ENCODE data around the gene SCN4B. TPM values are rescaled to one million over a fixed set of nuclear protein-coding genes. Genes with fewer than 3 reads are reported as not detected.

Gene SCN4B
- total RNA-seq, 1 experiment from 2014 or later = 1.6 TPM

GRCh38 chr11:118098996-118099837 is 53.4 kb downstream of the SCN4B start:
- H3K36me3 Mint-ChIP-seq (ENCODE audit: insufficient read depth in 1 of 3, low read depth in 3 of 3) = no peaks in the 10 kb centered on the region
- no peak overlapping the region for H3K23ac ChIP-seq (ENCODE audit: insufficient read length, low read depth, low read length)
- peaks cover 3% of the 10 kb centered on the region; the same call in 1 of the 2 replicates for H3K4me1 ChIP-seq (ENCODE audit: insufficient read depth, low read length)
- no CpG with 5 or more reads among the region's 11 CpGs for WGBS (ENCODE audit: extremely low coverage, insufficient read length, low lambda C conversion rate)
- no peak overlapping the region for H2AFZ ChIP-seq (ENCODE audit: low read length)
- H3K9me3 ChIP-seq (ENCODE audit: control insufficient read depth, low read depth, low read length) = no peaks in the 10 kb centered on the region
- H3K27me3 ChIP-seq (ENCODE audit: insufficient read depth, low read length) = no peaks in the 10 kb centered on the region; the same call in 1 of the 2 replicates
- no peaks in the 10 kb centered on the region for H3K79me1 ChIP-seq (ENCODE audit: insufficient read depth, low read depth, low read length, poor library complexity, severe bottlenecking)
- no peak for TF ChIP-seq CTCF (conservative IDR thresholded peaks at IDR 0.05)
- no peaks in the 10 kb centered on the region for H3K23me2 ChIP-seq (ENCODE audit: insufficient read length, low read depth, low read length, poor library complexity, severe bottlenecking)
- H2BK120ac ChIP-seq (ENCODE audit: low read depth, low read length, poor library complexity, severe bottlenecking) = no peak overlapping the region
- H3K27ac Mint-ChIP-seq = no peak overlapping the region; a peak in 1 of 7 replicates
- H2BK20ac ChIP-seq (ENCODE audit: low read depth, low read length, poor library complexity, severe bottlenecking) = no peak overlapping the region
- no peak overlapping the region for H3K4ac ChIP-seq (ENCODE audit: low read depth, low read length)
- H3K27me3 Mint-ChIP-seq (ENCODE audit: low read depth) = peaks cover 17% of the 10 kb centered on the region
- H3K79me2 ChIP-seq (ENCODE audit: insufficient read depth, low read length) = no peaks in the 10 kb centered on the region
- H3K9ac ChIP-seq (ENCODE audit: extremely low read depth, insufficient read length, low read length) = no peak overlapping the region
- no peak overlapping the region for H3K56ac ChIP-seq (ENCODE audit: insufficient read length, low read depth, low read length)
- no peak overlapping the region for H4K8ac ChIP-seq (replicated peaks; ENCODE audit: insufficient read length, low read depth, low read length)
- H4K5ac ChIP-seq (ENCODE audit: insufficient read length, low read depth, low read length) = no peak overlapping the region
- no peak overlapping the region for H3K4me2 ChIP-seq (ENCODE audit: insufficient read depth, insufficient read length, low read length)
- no peak overlapping the region for H2BK5ac ChIP-seq (ENCODE audit: insufficient read length, low read length)
- H3K4me3 Mint-ChIP-seq = no peak overlapping the region
- H3K4me1 Mint-ChIP-seq = peaks cover 19 to 27% of the 10 kb centered on the region in 2 experiments
- no peak overlapping the region for H3K27ac ChIP-seq (ENCODE audit: insufficient read length, low read depth, low read length)
- H4K20me1 ChIP-seq (ENCODE audit: control insufficient read depth, insufficient read depth, insufficient read length) = no peaks in the 10 kb centered on the region
- H3K9me3 Mint-ChIP-seq = no peaks in the 10 kb centered on the region
- no peak overlapping the region for H2BK12ac ChIP-seq (ENCODE audit: insufficient read length, low read depth, low read length)
- peak; percentile 57 for DNase-seq
- H4K91ac ChIP-seq (ENCODE audit: insufficient read length, low read depth, low read length) = no peak overlapping the region
- no peak overlapping the region for H2BK15ac ChIP-seq (ENCODE audit: low read depth, low read length)
- no peak overlapping the region for H3K18ac ChIP-seq (ENCODE audit: insufficient read length, low read depth, low read length)
- H2AK5ac ChIP-seq (ENCODE audit: insufficient read length, low read length) = no peak overlapping the region
- H3K14ac ChIP-seq (ENCODE audit: insufficient read depth, low read length) = no peak overlapping the region; the same call in 1 of the 2 replicates
- H3T11ph ChIP-seq (ENCODE audit: low read length) = no peak overlapping the region
